ENCODE measurements around the gene ETS2. TPM values are rescaled to one million over a fixed set of nuclear protein-coding genes. Genes with fewer than 3 reads are reported as not detected.

Gene ETS2
- total RNA-seq, 1 donor from 2014 or later, result 30.4 TPM

DNA sequence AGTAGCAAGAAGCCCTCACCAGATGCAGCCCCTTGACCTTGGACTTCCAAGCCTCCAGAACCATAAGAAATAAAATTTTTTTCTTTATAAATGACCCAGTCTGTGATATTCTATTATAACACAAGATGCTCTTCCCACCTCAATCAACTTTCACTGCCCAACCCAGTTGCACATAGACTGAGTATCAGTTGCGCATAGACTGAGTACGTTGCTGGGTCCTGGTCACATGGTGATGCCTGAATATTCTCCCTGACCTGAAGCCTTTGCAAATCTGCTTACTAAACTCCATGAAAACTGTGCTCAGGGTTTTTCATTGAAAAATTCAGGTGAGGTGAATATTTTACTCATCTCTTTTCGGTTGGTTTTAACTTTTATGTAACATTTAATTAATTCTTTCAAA, 59.2 kb downstream of the ETS2 start:
- intact Hi-C loops (cut with micrococcal nuclease), result no loop called here
- H3K9me3 Mint-ChIP-seq, result no peaks in the 10 kb centered on the region
- no peak overlapping the region for H3K4me3 Mint-ChIP-seq
- no peak overlapping the region for H3K27ac Mint-ChIP-seq
- H3K27me3 Mint-ChIP-seq, result peaks cover 23% of the 10 kb centered on the region
- H3K36me3 Mint-ChIP-seq (ENCODE audit: low read depth), result no peaks in the 10 kb centered on the region
- H3K4me1 Mint-ChIP-seq, result no peaks in the 10 kb centered on the region
- DNase-seq, result no peak

GRCh38 chr21:38869196-38869595, 63.5 kb downstream of the ETS2 start:
- DNase-seq, result no peak
- intact Hi-C loops (cut with micrococcal nuclease), result no loop called here
- Mint-ChIP-seq H3K27me3 (peaks cover 29% of the 10 kb centered on the region), H3K27ac (no peak overlapping the region), H3K4me1 (no peaks in the 10 kb centered on the region), H3K4me3 (no peak overlapping the region), H3K9me3 (no peaks in the 10 kb centered on the region), H3K36me3 (ENCODE audit: low read depth) (no peaks in the 10 kb centered on the region)

- H3K27ac Mint-ChIP-seq, result no peak overlapping the region
- intact Hi-C loops (cut with micrococcal nuclease), result no loop called here
These were observed 64.2 kb downstream of the ETS2 start for GRCh38 chr21:38869946-38870345.

More at GRCh38 chr21:38869946-38870345, 64.2 kb downstream of the ETS2 start:
- no peak for DNase-seq
- H3K36me3 Mint-ChIP-seq (ENCODE audit: low read depth), result no peaks in the 10 kb centered on the region
- H3K27me3 Mint-ChIP-seq, result peaks cover 27% of the 10 kb centered on the region
- H3K4me1 Mint-ChIP-seq, result no peaks in the 10 kb centered on the region
- H3K9me3 Mint-ChIP-seq, result no peaks in the 10 kb centered on the region
- no peak overlapping the region for H3K4me3 Mint-ChIP-seq
